Testis (tissue), 3 donors: Measurements from ENCODE around the gene ASIC2. TPM values are rescaled to one million over a fixed set of nuclear protein-coding genes. Genes with fewer than 3 reads are reported as not detected.

ENCODE experiments used
- DNase-seq: peaks from one replicate; pipeline ENCODE4 v3.0.0-alpha.2; 2019
- H3K27ac ChIP-seq, 2 donors: fragments of 200-600 bp; sonication (generic); one replicate each; pipeline ENCODE4 v1.5.1; 2019
- H3K27me3 ChIP-seq: fragments of 200-600 bp; sonication (generic); one replicate; pipeline ENCODE4 v1.5.1; 2019
- H3K36me3 ChIP-seq: fragments of 200-600 bp; sonication (generic); one replicate; pipeline ENCODE4 v1.5.1; 2017; ENCODE audit warnings: low read depth; ENCODE audit errors: missing control alignments
- H3K4me1 ChIP-seq: fragments of 200-600 bp; sonication (generic); one replicate; pipeline ENCODE4 v1.5.1; 2019
- H3K4me3 ChIP-seq, 2 donors: fragments of 200-600 bp; sonication (generic); one replicate each; pipeline ENCODE4 v1.5.1; 2017 to 2019
- H3K9me3 ChIP-seq: fragments of 200-600 bp; sonication (generic); one replicate; pipeline ENCODE4 v1.5.1; 2017
- POLR2A ChIP-seq: fragments of 450-650 bp; IDR thresholded peaks from one replicate; pipeline ENCODE4 v1.6.1; 2017; ENCODE audit warnings: antibody characterized with exemption, mild to moderate bottlenecking, moderate library complexity
- WGBS, 2 donors: methylation state at CpG; one replicate each; pipeline ENCODE4 v1.1.5; 2018; 5-methylcytosine and 5-hydroxymethylcytosine counted together
- intact Hi-C: fragments of 100-400 bp; cut with DNase I; formaldehyde crosslinking; loops from one replicate; pipeline ENCODE4 v1.15.1; 2023; ENCODE audit warnings: low total_unique reads
- polyA plus RNA-seq: library from polyadenylated mRNA; stranded (reverse); fragments of 350-450 nt; fragmentation: Illumina TruSeq; extraction: RNeasy Lipid Tissue Mini Kit (QIAGEN cat#74804); gene quantifications from one replicate; pipeline ENCODE4 v1.2.3, GENCODE V29; 2014; ENCODE audit warnings: low read depth, low replicate concordance; ENCODE audit not compliant: insufficient read depth
- total RNA-seq, 2 donors: library from RNA; depleted of rRNA; stranded (reverse); fragments of >200 nt; gene quantifications; one replicate each; pipeline ENCODE4 v1.2.3, GENCODE V29; 2016
- TF ChIP-seq, protein P1 (sequence below), 3 experiments: fragments of 450-650 bp in 2 of 3; fragments of 200-600 bp in 1 of 3; sonication (generic) in 1 of 3; IDR thresholded peaks; one replicate each; pipeline ENCODE4 v1.5.1; 2016 to 2019; ENCODE audit warnings: antibody characterized with exemption in 3 of 3, mild to moderate bottlenecking in 2 of 3, moderate library complexity in 1 of 3

The ASIC2 gene
- total and polyA plus RNA-seq, 3 donors from 2014 or later: 0.73 to 1.0 (median 0.81) TPM

DNA sequence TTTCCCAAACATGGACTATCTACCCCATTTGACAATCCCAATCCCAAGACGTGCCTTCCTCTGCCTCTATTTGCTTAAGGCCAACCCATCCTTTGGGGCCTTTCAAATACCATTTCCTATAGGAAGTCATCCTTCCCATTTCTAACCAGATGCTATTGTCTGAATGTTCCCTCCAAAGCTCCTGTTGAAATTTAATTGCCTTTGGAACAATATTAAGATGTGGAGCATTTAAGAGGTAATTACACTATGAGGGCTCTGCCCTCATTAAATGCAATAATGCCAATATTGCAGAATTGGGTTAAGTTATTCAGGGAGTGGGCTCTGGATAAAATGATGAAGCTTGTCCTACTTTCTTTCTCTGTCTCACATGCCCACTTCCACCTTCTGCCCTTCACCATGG, 125.4 kb downstream of the ASIC2 start:
- intact Hi-C loops: no loop called here
- TF ChIP-seq POLR2A: no peak
- TF ChIP-seq, protein P1, sequence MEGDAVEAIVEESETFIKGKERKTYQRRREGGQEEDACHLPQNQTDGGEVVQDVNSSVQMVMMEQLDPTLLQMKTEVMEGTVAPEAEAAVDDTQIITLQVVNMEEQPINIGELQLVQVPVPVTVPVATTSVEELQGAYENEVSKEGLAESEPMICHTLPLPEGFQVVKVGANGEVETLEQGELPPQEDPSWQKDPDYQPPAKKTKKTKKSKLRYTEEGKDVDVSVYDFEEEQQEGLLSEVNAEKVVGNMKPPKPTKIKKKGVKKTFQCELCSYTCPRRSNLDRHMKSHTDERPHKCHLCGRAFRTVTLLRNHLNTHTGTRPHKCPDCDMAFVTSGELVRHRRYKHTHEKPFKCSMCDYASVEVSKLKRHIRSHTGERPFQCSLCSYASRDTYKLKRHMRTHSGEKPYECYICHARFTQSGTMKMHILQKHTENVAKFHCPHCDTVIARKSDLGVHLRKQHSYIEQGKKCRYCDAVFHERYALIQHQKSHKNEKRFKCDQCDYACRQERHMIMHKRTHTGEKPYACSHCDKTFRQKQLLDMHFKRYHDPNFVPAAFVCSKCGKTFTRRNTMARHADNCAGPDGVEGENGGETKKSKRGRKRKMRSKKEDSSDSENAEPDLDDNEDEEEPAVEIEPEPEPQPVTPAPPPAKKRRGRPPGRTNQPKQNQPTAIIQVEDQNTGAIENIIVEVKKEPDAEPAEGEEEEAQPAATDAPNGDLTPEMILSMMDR (IDR thresholded peaks at IDR 0.05): no peak

DNA sequence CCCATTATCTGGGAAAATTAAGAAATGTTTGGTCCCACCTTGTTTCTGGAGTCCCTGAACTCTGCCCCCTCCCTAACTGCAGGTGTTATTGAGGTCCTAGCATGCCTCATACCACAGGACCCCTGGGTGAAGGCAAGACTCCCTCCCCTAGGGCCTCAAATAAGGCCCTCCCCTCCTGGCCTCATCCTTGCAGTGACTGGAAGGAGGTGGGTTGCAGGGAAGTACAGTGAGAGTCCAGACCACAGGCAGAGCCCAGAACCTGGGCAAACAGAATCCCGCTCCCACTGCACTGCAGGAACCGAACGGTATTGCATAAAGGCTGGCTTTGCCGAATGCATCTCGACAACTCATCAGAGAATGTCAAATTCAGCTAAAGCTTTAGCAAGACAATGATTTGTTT, 126.6 kb downstream of the ASIC2 start:
- intact Hi-C loops: no loop called here
- WGBS, 2 donors: 74 to 96% methylated on average over 5 of the region's 5 CpGs
- no peak overlapping the region for H3K27ac ChIP-seq
- DNase-seq: no peak
- no peaks in the 10 kb centered on the region for H3K36me3 ChIP-seq
- H3K9me3 ChIP-seq: no peaks in the 10 kb centered on the region
- H3K27me3 ChIP-seq: no peaks in the 10 kb centered on the region
- H3K4me1 ChIP-seq: no peaks in the 10 kb centered on the region
- no peak overlapping the region for H3K4me3 ChIP-seq
- TF ChIP-seq, protein P1 (IDR thresholded peaks at IDR 0.05): no peak

More for the DNA sequence above, 125.4 kb downstream of the ASIC2 start:
- Histone ChIP-seq H3K36me3 (no peaks in the 10 kb centered on the region), H3K4me1 (no peaks in the 10 kb centered on the region), H3K9me3 (no peaks in the 10 kb centered on the region), H3K27me3 (no peaks in the 10 kb centered on the region), H3K4me3 (no peak overlapping the region), H3K27ac (no peak overlapping the region)
- no peak for DNase-seq
- 76 to 77% methylated on average over 1 of the region's 1 CpG for WGBS, 2 donors

DNA sequence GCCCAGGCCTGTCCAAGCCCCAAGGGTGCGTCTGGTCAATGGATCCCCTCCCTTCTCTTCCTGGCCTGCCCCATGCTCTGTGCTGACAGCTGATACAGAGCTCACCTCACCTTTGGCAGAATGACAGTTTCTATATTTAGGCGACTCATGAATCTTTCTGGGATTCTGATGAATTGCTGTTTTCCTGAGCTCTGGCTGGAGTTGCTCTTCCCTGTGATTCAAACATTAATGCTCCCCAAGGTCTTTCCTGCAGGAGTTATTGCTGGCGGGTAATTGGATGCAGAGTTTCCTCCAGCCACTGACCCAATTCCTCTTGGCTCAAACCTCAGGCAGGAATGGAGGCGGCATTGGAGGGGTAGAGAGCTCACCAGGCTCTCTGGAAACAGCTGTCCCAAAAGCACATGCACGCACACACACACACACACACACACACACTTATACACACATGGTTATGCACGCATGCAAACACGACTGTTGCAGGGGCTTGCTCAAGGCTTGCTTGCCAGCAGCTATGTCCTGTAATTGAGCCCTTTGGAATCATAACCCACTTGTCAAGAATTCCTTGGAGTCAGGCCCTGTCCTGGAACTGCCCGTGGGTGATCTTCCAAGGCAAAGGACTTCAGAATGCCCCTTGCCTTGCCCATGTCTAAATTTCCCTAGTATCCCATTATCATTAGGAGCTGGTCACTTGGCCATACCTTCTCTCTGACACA, 128.8 kb downstream of the ASIC2 start:
- Histone ChIP-seq H3K27me3 (no peaks in the 10 kb centered on the region), H3K36me3 (no peaks in the 10 kb centered on the region), H3K4me1 (no peaks in the 10 kb centered on the region), H3K4me3 (no peak overlapping the region), H3K27ac (no peak overlapping the region), H3K9me3 (no peaks in the 10 kb centered on the region)
- peak; percentile 16 for DNase-seq
- intact Hi-C loops: no loop called here
- TF ChIP-seq POLR2A: no peak
- TF ChIP-seq, protein P1 (IDR thresholded peaks at IDR 0.05): no peak
- 46 to 62% methylated on average over 8 of the region's 8 CpGs for WGBS, 2 donors

DNA sequence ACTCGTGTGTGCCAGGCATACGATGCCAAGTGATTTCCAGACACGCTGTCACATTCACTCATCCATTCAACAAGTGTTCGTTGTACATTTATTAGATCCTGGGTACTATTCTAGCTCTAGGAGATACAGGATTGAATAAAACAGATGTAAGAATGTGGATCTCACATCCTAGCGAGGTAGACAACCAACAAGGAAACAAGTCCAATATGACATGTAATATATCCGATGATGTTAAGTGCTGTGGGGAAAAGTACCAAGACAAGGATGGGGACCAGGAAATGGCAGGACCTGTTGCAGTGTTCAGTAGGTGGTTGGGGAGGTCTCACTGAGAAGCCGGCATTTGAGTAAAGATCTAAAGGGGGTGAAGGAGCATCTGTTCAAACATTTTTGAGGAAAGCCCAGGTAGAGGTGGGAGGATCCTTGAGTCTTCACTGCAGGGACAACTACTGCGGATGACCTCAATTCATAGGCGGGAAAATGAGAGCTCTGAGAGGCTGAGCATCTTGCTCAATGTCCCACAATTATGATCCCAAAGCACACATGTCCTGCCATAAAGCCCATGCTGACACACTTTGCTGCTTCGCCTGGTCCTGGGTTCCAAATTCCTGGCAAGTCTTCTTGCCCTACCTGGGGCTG, 129.4 kb downstream of the ASIC2 start:
- DNase-seq: no peak
- WGBS, 2 donors: 85 to 91% methylated on average over 10 of the region's 10 CpGs
- Histone ChIP-seq H3K27me3 (no peaks in the 10 kb centered on the region), H3K4me3 (no peak overlapping the region), H3K27ac (no peak overlapping the region), H3K9me3 (no peaks in the 10 kb centered on the region), H3K36me3 (no peaks in the 10 kb centered on the region), H3K4me1 (no peaks in the 10 kb centered on the region)
- TF ChIP-seq, protein P1 (IDR thresholded peaks at IDR 0.05): no peak
- no peak for TF ChIP-seq POLR2A
- intact Hi-C loops: no loop called here
